Measurements from ENCODE around the gene PITRM1.

DNA sequence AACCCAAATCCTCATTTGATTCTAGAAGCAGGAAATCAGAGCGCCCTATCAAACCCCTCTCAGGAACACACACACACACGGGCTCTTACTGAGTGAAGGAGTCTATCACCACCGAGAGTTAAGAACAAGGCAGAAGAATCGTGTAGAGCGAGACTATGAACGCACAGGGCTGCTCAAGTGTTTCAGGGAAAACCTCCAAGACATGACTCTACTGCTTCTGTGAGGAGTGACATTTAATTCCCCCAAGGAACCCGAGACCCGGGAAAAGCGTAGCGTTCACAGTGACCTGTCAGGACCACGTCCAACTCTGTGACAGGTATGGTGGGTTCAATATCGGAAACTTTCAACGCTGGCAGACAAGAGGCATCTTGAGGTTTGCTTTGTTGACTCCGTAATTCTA is 21.6 kb downstream of the PITRM1 start:
- TF ChIP-seq POLR2AphosphoS5 (IDR thresholded peaks at IDR 0.05) (no peak), EZH2 (IDR thresholded peaks at IDR 0.05; ENCODE audit: borderline replicate concordance, insufficient read depth, low read length, poor library complexity, severe bottlenecking) (no peak), RAD21 (conservative IDR thresholded peaks at IDR 0.05) (no peak), TAF1 (IDR thresholded peaks at IDR 0.05; ENCODE audit: low read depth) (no peak), EP300 (conservative IDR thresholded peaks at IDR 0.05; ENCODE audit: poor library complexity, severe bottlenecking) (no peak)
- TF ChIP-seq, protein P1, sequence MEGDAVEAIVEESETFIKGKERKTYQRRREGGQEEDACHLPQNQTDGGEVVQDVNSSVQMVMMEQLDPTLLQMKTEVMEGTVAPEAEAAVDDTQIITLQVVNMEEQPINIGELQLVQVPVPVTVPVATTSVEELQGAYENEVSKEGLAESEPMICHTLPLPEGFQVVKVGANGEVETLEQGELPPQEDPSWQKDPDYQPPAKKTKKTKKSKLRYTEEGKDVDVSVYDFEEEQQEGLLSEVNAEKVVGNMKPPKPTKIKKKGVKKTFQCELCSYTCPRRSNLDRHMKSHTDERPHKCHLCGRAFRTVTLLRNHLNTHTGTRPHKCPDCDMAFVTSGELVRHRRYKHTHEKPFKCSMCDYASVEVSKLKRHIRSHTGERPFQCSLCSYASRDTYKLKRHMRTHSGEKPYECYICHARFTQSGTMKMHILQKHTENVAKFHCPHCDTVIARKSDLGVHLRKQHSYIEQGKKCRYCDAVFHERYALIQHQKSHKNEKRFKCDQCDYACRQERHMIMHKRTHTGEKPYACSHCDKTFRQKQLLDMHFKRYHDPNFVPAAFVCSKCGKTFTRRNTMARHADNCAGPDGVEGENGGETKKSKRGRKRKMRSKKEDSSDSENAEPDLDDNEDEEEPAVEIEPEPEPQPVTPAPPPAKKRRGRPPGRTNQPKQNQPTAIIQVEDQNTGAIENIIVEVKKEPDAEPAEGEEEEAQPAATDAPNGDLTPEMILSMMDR (IDR thresholded peaks at IDR 0.05; ENCODE audit: poor library complexity, severe bottlenecking), result no peak
- TF ChIP-seq, protein P2, sequence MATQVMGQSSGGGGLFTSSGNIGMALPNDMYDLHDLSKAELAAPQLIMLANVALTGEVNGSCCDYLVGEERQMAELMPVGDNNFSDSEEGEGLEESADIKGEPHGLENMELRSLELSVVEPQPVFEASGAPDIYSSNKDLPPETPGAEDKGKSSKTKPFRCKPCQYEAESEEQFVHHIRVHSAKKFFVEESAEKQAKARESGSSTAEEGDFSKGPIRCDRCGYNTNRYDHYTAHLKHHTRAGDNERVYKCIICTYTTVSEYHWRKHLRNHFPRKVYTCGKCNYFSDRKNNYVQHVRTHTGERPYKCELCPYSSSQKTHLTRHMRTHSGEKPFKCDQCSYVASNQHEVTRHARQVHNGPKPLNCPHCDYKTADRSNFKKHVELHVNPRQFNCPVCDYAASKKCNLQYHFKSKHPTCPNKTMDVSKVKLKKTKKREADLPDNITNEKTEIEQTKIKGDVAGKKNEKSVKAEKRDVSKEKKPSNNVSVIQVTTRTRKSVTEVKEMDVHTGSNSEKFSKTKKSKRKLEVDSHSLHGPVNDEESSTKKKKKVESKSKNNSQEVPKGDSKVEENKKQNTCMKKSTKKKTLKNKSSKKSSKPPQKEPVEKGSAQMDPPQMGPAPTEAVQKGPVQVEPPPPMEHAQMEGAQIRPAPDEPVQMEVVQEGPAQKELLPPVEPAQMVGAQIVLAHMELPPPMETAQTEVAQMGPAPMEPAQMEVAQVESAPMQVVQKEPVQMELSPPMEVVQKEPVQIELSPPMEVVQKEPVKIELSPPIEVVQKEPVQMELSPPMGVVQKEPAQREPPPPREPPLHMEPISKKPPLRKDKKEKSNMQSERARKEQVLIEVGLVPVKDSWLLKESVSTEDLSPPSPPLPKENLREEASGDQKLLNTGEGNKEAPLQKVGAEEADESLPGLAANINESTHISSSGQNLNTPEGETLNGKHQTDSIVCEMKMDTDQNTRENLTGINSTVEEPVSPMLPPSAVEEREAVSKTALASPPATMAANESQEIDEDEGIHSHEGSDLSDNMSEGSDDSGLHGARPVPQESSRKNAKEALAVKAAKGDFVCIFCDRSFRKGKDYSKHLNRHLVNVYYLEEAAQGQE (IDR thresholded peaks at IDR 0.05; ENCODE audit: borderline replicate concordance), result no peak

Data from neural cell (in vitro differentiated cells).